GM10266 (cell line): ENCODE results near the gene CNNM2.

ENCODE experiments used
- DNase-seq: peaks from one replicate; pipeline ENCODE4 v3.0.0; 2012; ENCODE audit errors: extremely low spot score
- TF ChIP-seq, protein P1 (sequence below): IDR thresholded peaks from 2 replicates; pipeline ENCODE4 v1.5.1; 2012; ENCODE audit warnings: mild to moderate bottlenecking, low read depth; ENCODE audit not compliant: control insufficient read depth, insufficient read depth; ENCODE audit errors: missing control alignments

CNNM2 gene

DNA sequence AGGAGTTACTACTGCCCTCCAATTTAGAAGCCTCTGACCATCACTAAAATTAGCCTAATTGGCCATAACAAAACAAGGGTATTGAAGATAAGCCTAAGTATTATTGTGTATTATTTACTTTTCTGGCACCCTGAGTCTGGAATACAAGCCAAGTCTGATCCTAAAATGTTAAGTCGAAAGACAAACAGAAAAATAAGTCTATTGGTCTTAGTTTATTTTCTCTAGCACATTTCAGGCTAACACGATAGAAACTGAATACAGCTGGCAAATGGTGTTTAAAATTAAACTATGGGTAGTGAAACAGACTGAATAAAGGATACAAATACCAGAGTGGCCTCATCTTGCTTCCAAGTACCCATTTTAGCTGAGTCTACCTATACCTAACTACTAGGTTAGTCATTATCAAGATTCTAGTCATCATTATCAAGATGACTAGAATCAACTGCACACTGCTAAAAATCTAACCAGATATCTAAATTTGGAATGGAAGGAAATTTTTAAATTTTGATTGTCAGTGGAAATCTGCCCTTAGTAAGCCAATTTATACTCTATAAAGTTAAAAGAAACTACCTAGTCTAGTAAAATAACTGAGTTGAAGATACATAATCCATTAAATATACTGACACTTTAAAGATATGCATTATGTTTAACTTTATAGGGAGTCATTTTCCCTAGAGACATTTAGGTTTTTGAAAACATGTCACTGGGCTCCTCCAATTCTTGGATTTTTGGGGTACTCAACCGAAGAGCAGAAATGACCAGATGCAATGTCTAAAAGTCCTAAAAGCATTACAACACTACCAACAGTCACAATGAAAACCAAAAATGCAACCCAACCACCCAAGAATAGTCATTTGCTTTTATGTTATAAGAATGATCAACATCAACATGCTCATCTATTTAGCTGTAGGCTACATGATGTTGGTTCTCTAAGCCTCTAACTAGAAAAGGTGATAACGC lies 194.1 kb downstream of the CNNM2 start:
- peak; percentile 17 for DNase-seq
- TF ChIP-seq, protein P1, sequence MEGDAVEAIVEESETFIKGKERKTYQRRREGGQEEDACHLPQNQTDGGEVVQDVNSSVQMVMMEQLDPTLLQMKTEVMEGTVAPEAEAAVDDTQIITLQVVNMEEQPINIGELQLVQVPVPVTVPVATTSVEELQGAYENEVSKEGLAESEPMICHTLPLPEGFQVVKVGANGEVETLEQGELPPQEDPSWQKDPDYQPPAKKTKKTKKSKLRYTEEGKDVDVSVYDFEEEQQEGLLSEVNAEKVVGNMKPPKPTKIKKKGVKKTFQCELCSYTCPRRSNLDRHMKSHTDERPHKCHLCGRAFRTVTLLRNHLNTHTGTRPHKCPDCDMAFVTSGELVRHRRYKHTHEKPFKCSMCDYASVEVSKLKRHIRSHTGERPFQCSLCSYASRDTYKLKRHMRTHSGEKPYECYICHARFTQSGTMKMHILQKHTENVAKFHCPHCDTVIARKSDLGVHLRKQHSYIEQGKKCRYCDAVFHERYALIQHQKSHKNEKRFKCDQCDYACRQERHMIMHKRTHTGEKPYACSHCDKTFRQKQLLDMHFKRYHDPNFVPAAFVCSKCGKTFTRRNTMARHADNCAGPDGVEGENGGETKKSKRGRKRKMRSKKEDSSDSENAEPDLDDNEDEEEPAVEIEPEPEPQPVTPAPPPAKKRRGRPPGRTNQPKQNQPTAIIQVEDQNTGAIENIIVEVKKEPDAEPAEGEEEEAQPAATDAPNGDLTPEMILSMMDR: no peak

DNA sequence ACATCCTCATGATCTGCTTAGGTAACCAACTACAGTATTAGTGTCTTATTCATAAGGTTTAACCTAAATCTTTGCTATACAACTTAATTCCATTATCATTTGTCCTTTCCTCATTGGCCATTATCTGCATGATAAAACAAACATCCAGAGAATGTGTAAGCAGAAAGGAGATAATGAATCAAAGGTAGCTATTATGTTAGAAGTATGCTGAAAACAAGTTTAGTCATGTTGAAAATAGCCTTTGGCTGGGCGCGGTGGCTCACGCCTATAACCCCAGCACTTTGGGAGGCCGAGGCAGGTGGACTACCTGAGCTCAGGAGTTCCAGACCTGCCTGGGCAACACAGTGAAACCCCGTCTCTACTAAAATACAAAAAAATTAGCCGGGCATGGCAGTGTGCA lies 196.8 kb downstream of the CNNM2 start:
- TF ChIP-seq, protein P1: no peak
- DNase-seq: no peak

DNA sequence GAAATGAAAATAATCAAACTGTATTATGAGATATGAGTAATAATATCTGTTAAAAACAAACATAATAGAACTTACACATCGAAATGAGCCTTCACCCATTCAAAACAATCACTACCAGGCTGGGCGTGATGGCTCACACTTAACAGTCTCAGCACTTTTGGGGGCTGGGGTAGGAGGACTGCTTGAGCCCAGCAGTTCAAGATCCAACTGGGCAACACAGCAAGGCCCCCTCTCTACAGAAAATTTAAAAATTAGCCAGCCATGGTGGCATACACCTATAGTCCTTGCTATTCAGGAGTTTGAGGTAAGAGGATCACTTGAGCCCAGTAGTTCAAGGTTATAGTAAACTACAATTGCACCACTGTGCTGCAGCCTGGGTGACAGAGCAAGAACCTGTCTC lies 199.2 kb downstream of the CNNM2 start:
- TF ChIP-seq, protein P1: no peak
- DNase-seq: no peak

- TF ChIP-seq, protein P1: no peak
- DNase-seq: no peak
Observed at GRCh38 chr10:103120546-103120945, 202.5 kb downstream of the CNNM2 start.

- TF ChIP-seq, protein P1: no peak
- DNase-seq: no peak
Observed at GRCh38 chr10:103120977-103121735, 203.1 kb downstream of the CNNM2 start.

GRCh38 chr10:103123282-103124024 lies 205.4 kb downstream of the CNNM2 start:
- DNase-seq: no peak
- TF ChIP-seq, protein P1: no peak
